HG02588 (cell line): ENCODE measurements around the gene COL9A3.

Experiments used
- ATAC-seq: cut with Tn5 transposase; IDR thresholded peaks from one replicate; pipeline ENCODE4 v1.9.1; 2021; ENCODE audit warnings: mild to moderate bottlenecking, moderate library complexity; ENCODE audit not compliant: unreplicated experiment

Gene COL9A3

DNA sequence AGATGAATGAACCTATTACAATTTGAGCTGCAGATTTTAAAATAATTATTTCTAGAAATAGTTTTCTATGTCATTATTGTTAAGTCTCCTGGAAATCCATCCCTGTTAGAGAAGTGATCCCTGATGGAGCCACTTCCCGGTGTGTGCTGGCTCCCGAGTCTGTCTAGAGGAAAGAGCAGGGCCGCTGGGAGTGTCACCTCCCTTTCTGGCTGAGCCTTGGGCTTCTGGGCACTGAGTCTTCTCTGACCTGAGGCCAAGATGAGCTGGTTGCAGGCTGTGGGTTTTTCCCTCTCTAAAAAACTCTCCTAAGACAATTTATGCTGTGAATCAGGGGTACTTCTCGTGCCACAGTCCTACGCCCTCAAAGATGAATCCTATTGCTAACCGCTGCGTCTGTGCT, 73.6 kb downstream of the COL9A3 start:
- no peak for ATAC-seq
